Left lung (tissue), 10 donors: Measurements from ENCODE around the gene NFIA. TPM values are rescaled to one million over a fixed set of nuclear protein-coding genes. Genes with fewer than 3 reads are reported as not detected.
A peak's percentile ranks its signal among the peaks of the same experiment; 100 is the strongest.

Source experiments
- ATAC-seq: fragments of 200-7000 bp; cut with Tn5 transposase; one replicate; pipeline ENCODE4 v1.9.1; 2020; ENCODE audit warnings: moderate library complexity
- DNase-seq, 4 donors: peaks; one replicate each; pipeline ENCODE4 v3.0.0-alpha.2; 2013 to 2020
- H3K27ac ChIP-seq, 2 donors: fragments of 200-600 bp; sonication (generic) in 1 of 2; one replicate each; pipeline versions ENCODE4 v1.5.0 to v1.8.0; 2020 to 2021
- H3K27me3 ChIP-seq, 2 donors: fragments of 200-600 bp; sonication (generic) in 1 of 2; one replicate each; pipeline versions ENCODE4 v1.5.0 to v1.8.0; 2020 to 2021
- H3K36me3 ChIP-seq, 2 donors: fragments of 200-600 bp; sonication (generic) in 1 of 2; one replicate each; pipeline versions ENCODE4 v1.5.0 to v1.8.0; 2020 to 2021
- H3K4me1 ChIP-seq, 2 donors: fragments of 200-600 bp; one replicate each; pipeline ENCODE4 v1.8.0; 2021
- H3K4me3 ChIP-seq, 2 donors: fragments of 200-600 bp; sonication (generic) in 1 of 2; one replicate each; pipeline versions ENCODE4 v1.5.0 to v1.8.0; 2020 to 2021; ENCODE audit warnings: mild to moderate bottlenecking in 1 of 2
- H3K9me3 ChIP-seq, 2 donors: fragments of 200-600 bp; sonication (generic) in 1 of 2; one replicate each; pipeline versions ENCODE4 v1.5.0 to v1.8.0; 2020 to 2021
- CTCF ChIP-seq, 2 donors: fragments of 200-600 bp; sonication (generic) in 1 of 2; IDR thresholded peaks; one replicate each; pipeline versions ENCODE4 v1.5.0 to v1.8.0; 2021; ENCODE audit warnings: antibody characterized with exemption in 2 of 2
- intact Hi-C, 2 donors: fragments of 100-400 bp; cut with DNase I; formaldehyde crosslinking; loops; one replicate each; pipeline versions ENCODE4 v1.11.2 to v1.14.2; 2022
- polyA plus RNA-seq, 6 donors: library from polyadenylated mRNA; unstranded; fragments of 120-200 nt; gene quantifications; one replicate each; pipeline ENCODE4 v1.2.1, GENCODE V29; 2013; ENCODE audit not compliant: insufficient read length in 6 of 6
- total RNA-seq, 2 donors: library from RNA; stranded (reverse); fragmentation: NEBNext Ultra II Directional; extraction: Animal tissue kit (Norgen Biotek cat#: 25700); gene quantifications; one replicate each; pipeline ENCODE4 v1.2.1, GENCODE V29; 2021
- donor health status: DM: no; HTN: yes; CAD: no.
- donor health status: DM: no; HTN: no; CAD: no.

NFIA gene
- total and polyA plus RNA-seq, 8 donors, result 30.4 to 60.7 (median 37.6) TPM

GRCh38 chr1:61131716-61132115 is 49.4 kb downstream of the NFIA start:
- intact Hi-C loops, result no loop called here
- ATAC-seq (no peak), DNase-seq (no peak)
- H3K27me3 ChIP-seq, result no peaks in the 10 kb centered on the region
- H3K27ac ChIP-seq, result peak overlapping the region; percentile 62 to 73
- H3K4me1 ChIP-seq, result peaks cover 8 to 21% of the 10 kb centered on the region in 2 donors
- TF ChIP-seq CTCF (IDR thresholded peaks at IDR 0.05), result no peak
- H3K4me3 ChIP-seq, result no peak overlapping the region
- H3K36me3 ChIP-seq, result no peaks in the 10 kb centered on the region
- no peaks in the 10 kb centered on the region for H3K9me3 ChIP-seq

GRCh38 chr1:61132176-61132638 is 49.8 kb downstream of the NFIA start:
- Histone ChIP-seq H3K27ac (peak overlapping the region; percentile 62 to 73), H3K36me3 (no peaks in the 10 kb centered on the region), H3K27me3 (no peaks in the 10 kb centered on the region), H3K4me1 (peaks cover 8 to 21% of the 10 kb centered on the region in 2 donors), H3K9me3 (no peaks in the 10 kb centered on the region), H3K4me3 (no peak overlapping the region)
- TF ChIP-seq CTCF (IDR thresholded peaks at IDR 0.05), result no peak
- intact Hi-C loops, result no loop called here
- DNase-seq, result no peak
- ATAC-seq, result peak; percentile 25

- Histone ChIP-seq H3K4me1 (peaks cover 8 to 21% of the 10 kb centered on the region in 2 donors), H3K9me3 (no peaks in the 10 kb centered on the region), H3K27me3 (no peaks in the 10 kb centered on the region), H3K36me3 (no peaks in the 10 kb centered on the region), H3K4me3 (no peak overlapping the region), H3K27ac (peak overlapping the region; percentile 62 to 73)
- no peak for DNase-seq
- intact Hi-C loops, result no loop called here
- peak; percentile 77 for ATAC-seq
- TF ChIP-seq CTCF (IDR thresholded peaks at IDR 0.05), result no peak
Measured at GRCh38 chr1:61132645-61133334, 50.4 kb downstream of the NFIA start.

GRCh38 chr1:61133335-61134019 is 51.1 kb downstream of the NFIA start:
- peaks cover 8 to 21% of the 10 kb centered on the region in 2 donors for H3K4me1 ChIP-seq
- H3K27ac ChIP-seq, result peak overlapping the region; percentile 62 to 73
- H3K4me3 ChIP-seq, result no peak overlapping the region
- intact Hi-C loops, result no loop called here
- no peaks in the 10 kb centered on the region for H3K27me3 ChIP-seq
- no peak for TF ChIP-seq CTCF (IDR thresholded peaks at IDR 0.05)
- no peaks in the 10 kb centered on the region for H3K36me3 ChIP-seq
- DNase-seq (no peak), ATAC-seq (peak; percentile 24)
- no peaks in the 10 kb centered on the region for H3K9me3 ChIP-seq

GRCh38 chr1:61135291-61135690 is 52.9 kb downstream of the NFIA start:
- DNase-seq (no peak), ATAC-seq (no peak)
- no peak overlapping the region for H3K27ac ChIP-seq
- no peak overlapping the region for H3K4me3 ChIP-seq
- no peaks in the 10 kb centered on the region for H3K9me3 ChIP-seq
- no peaks in the 10 kb centered on the region for H3K27me3 ChIP-seq
- H3K36me3 ChIP-seq, result no peaks in the 10 kb centered on the region
- H3K4me1 ChIP-seq, result peaks cover 8 to 38% of the 10 kb centered on the region in 2 donors
- no peak for TF ChIP-seq CTCF (IDR thresholded peaks at IDR 0.05)
- intact Hi-C loops, result no loop called here
